GM18868 (cell line): Measurements from ENCODE around the gene MCC.

Source experiments
- ATAC-seq: cut with Tn5 transposase; IDR thresholded peaks from one replicate; pipeline ENCODE4 v1.9.1; 2021; ENCODE audit warnings: mild to moderate bottlenecking, moderate library complexity; ENCODE audit not compliant: unreplicated experiment

Gene MCC

GRCh38 chr5:113487781-113488644, at the start of gene MCC:
MCC (minus strand) TSS chr5:113488453.
- no peak for ATAC-seq

- no peak for ATAC-seq
Measured at GRCh38 chr5:113531481-113532159, 43.4 kb upstream of the MCC start.

GRCh38 chr5:113527746-113528145, 39.5 kb upstream of the MCC start:
- no peak for ATAC-seq

GRCh38 chr5:113526421-113526820, 38.2 kb upstream of the MCC start:
- no peak for ATAC-seq

- peak; percentile 76 for ATAC-seq
Measured at GRCh38 chr5:113524927-113525326, 36.7 kb upstream of the MCC start.

- ATAC-seq: no peak
Measured at GRCh38 chr5:113523168-113523567, 34.9 kb upstream of the MCC start.

GRCh38 chr5:113520899-113521298, 32.6 kb upstream of the MCC start:
- ATAC-seq: no peak

GRCh38 chr5:113520429-113520828, 32.2 kb upstream of the MCC start:
- peak; percentile 69 for ATAC-seq

- ATAC-seq: no peak
Measured at GRCh38 chr5:113519412-113519811, 31.2 kb upstream of the MCC start.

GRCh38 chr5:113518884-113519283, 30.6 kb upstream of the MCC start:
- no peak for ATAC-seq

- ATAC-seq: no peak
Measured at GRCh38 chr5:113514289-113514635, 26.0 kb upstream of the MCC start.

- ATAC-seq: peak; percentile 99
Measured at GRCh38 chr5:113513384-113514288, 25.4 kb upstream of the MCC start, which contains the start of gene YTHDC2. YTHDC2 (plus strand) TSS chr5:113513694; CDS start chr5:113513896, 202 bp downstream.

GRCh38 chr5:113512341-113512740, 24.1 kb upstream of the MCC start:
- no peak for ATAC-seq

- peak; percentile 21 for ATAC-seq
Measured at GRCh38 chr5:113510836-113511451, 22.7 kb upstream of the MCC start.

GRCh38 chr5:113508756-113509155, 20.5 kb upstream of the MCC start:
- no peak for ATAC-seq

GRCh38 chr5:113507601-113508000, 19.3 kb upstream of the MCC start:
- peak; percentile 31 for ATAC-seq

- no peak for ATAC-seq
Measured at GRCh38 chr5:113505181-113505580, 16.9 kb upstream of the MCC start.

GRCh38 chr5:113503146-113503545, 14.9 kb upstream of the MCC start:
- no peak for ATAC-seq

- no peak for ATAC-seq
Measured at GRCh38 chr5:113502073-113502472, 13.8 kb upstream of the MCC start.

GRCh38 chr5:113495422-113495841, 7.2 kb upstream of the MCC start:
- no peak for ATAC-seq

- no peak for ATAC-seq
Measured at GRCh38 chr5:113493446-113493845, 5.2 kb upstream of the MCC start.
